Activated naive CD4-positive, alpha-beta T cell treated with anti-CD3 and anti-CD28 coated beads for 36 hours (primary cell): ENCODE measurements around the gene SMIM22. TPM values are rescaled to one million over a fixed set of nuclear protein-coding genes. Genes with fewer than 3 reads are reported as not detected.

Source experiments
- CTCF ChIA-PET: fragments of 350-600 bp; sonication (Branson Sonifier 250); formaldehyde crosslinking; loops from one replicate; lab custom pipeline; 2021; ENCODE audit warnings: antibody characterized with exemption; lab: Charles Lee
- DNase-seq: peaks from one replicate; pipeline ENCODE4 v3.0.0-alpha.2; 2020
- H3K27ac Mint-ChIP-seq: one replicate; pipeline ENCODE4 v1.8.0; 2021; ENCODE audit warnings: mild to moderate bottlenecking, mixed read lengths
- H3K27me3 Mint-ChIP-seq: one replicate; pipeline ENCODE4 v1.8.0; 2021; ENCODE audit warnings: low read depth, mixed read lengths
- H3K36me3 Mint-ChIP-seq: one replicate; pipeline ENCODE4 v1.8.0; 2021; ENCODE audit warnings: low read depth, mixed read lengths
- H3K4me1 Mint-ChIP-seq: one replicate; pipeline ENCODE4 v1.8.0; 2021; ENCODE audit warnings: low read depth, mixed read lengths
- H3K4me3 Mint-ChIP-seq: one replicate; pipeline ENCODE4 v1.8.0; 2021; ENCODE audit warnings: mild to moderate bottlenecking, moderate library complexity, mixed read lengths
- H3K9me3 Mint-ChIP-seq: one replicate; pipeline ENCODE4 v1.8.0; 2021; ENCODE audit warnings: mixed read lengths
- intact Hi-C: fragments of 100-400 bp; cut with micrococcal nuclease; formaldehyde crosslinking; loops from one replicate; pipeline ENCODE4 v1.15.1; 2023
- total RNA-seq, 2 experiments: library from RNA; stranded (reverse); gene quantifications; one replicate each; pipeline ENCODE4 v1.2.3, GENCODE V29; 2021

Gene SMIM22
- total RNA-seq, 2 experiments from 2014 or later, result not detected

GRCh38 chr16:4837733-4838501 is 42.7 kb downstream of the SMIM22 start:
- H3K27ac Mint-ChIP-seq, result no peak overlapping the region
- H3K9me3 Mint-ChIP-seq, result no peaks in the 10 kb centered on the region
- H3K36me3 Mint-ChIP-seq, result peaks cover 28% of the 10 kb centered on the region
- CTCF ChIA-PET, result no interaction called here
- DNase-seq, result no peak
- no peaks in the 10 kb centered on the region for H3K27me3 Mint-ChIP-seq
- intact Hi-C loops, result no loop called here
- H3K4me1 Mint-ChIP-seq, result peaks cover 9% of the 10 kb centered on the region
- no peak overlapping the region for H3K4me3 Mint-ChIP-seq

DNA sequence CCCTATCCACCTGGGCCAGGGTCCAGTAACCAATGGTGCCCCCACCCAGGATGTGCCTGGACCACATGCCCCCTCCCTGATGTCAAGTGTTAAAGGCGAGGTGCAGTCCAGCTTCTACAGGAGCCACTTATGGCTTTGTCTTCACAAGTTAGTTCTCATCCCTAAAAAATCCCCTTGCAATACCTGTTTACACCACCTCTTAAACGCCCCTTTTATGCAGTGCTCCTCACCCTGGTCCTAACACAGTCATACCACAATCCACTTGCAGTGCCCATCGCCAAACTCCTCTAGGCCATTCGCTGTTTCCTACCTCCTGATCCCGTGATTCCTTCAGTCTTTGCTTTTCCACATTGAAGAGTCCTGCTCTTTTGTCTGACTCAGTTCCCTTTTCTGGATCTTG is 44.8 kb downstream of the SMIM22 start:
- intact Hi-C loops, result no loop called here

GRCh38 chr16:4840984-4841383 is 45.8 kb downstream of the SMIM22 start:
- Mint-ChIP-seq H3K27me3 (no peaks in the 10 kb centered on the region), H3K9me3 (no peaks in the 10 kb centered on the region), H3K36me3 (peaks cover 45% of the 10 kb centered on the region), H3K4me3 (no peak overlapping the region), H3K4me1 (peaks cover 16% of the 10 kb centered on the region), H3K27ac (no peak overlapping the region)
- no peak for DNase-seq
- CTCF ChIA-PET, result interaction anchor here (0.6 kb wide), 1 partner anchor 650 kb away, joined by 5 read pairs; no protein-coding TSS in a partner anchor
- intact Hi-C loops, result no loop called here

More for the DNA sequence above, 44.8 kb downstream of the SMIM22 start:
- no peak for DNase-seq
- Mint-ChIP-seq H3K36me3 (peaks cover 38% of the 10 kb centered on the region), H3K4me1 (peaks cover 7% of the 10 kb centered on the region), H3K4me3 (no peak overlapping the region), H3K9me3 (no peaks in the 10 kb centered on the region), H3K27ac (no peak overlapping the region), H3K27me3 (no peaks in the 10 kb centered on the region)
- CTCF ChIA-PET, result no interaction called here

Other genes starting within 250 kb of the SMIM22 start
- gene C16orf96, start 239.0 kb upstream of the SMIM22 start, total RNA-seq, result under 1 TPM; 0.07 to 0.30 TPM
- gene UBALD1, start 180.5 kb upstream of the SMIM22 start, total RNA-seq, result 1 to 10 TPM; 8.5 to 9.3 TPM
- 10 to 100 TPM; 46.3 to 48.8 TPM for gene MGRN1, start 170.5 kb upstream of the SMIM22 start, total RNA-seq
- 10 to 100 TPM; 20.0 to 20.7 TPM for gene NUDT16L1, start 101.8 kb upstream of the SMIM22 start, total RNA-seq
- gene ANKS3, start 61.1 kb upstream of the SMIM22 start, total RNA-seq, result 10 to 100 TPM in 1 of 2 experiments, 1 to 10 TPM in 1; 8.2 to 11.7 TPM
- gene DNAAF8, start 60.8 kb upstream of the SMIM22 start, total RNA-seq, result under 1 TPM in 1 of 2 experiments, not detected in 1; 0.07 TPM
- 10 to 100 TPM in 1 of 2 experiments, 1 to 10 TPM in 1; 8.9 to 11.2 TPM for gene ZNF500, start 28.2 kb upstream of the SMIM22 start, total RNA-seq
- gene SEPTIN12, start 7.0 kb upstream of the SMIM22 start, total RNA-seq, result not detected
- 1 to 10 TPM; 2.0 to 4.0 TPM for gene ROGDI, start 7.3 kb downstream of the SMIM22 start, total RNA-seq
- gene GLYR1, start 51.9 kb downstream of the SMIM22 start, total RNA-seq, result 10 to 100 TPM; 62.2 to 65.0 TPM
- gene UBN1, start 52.1 kb downstream of the SMIM22 start, total RNA-seq, result 10 to 100 TPM; 26.7 to 28.1 TPM
- under 1 TPM in 1 of 2 experiments, not detected in 1; 0.07 TPM for gene PPL, start 141.8 kb downstream of the SMIM22 start, total RNA-seq
- not detected for gene SEC14L5, start 163.0 kb downstream of the SMIM22 start, total RNA-seq
- 1 to 10 TPM; 5.8 to 7.9 TPM for gene NAGPA, start 238.6 kb downstream of the SMIM22 start, total RNA-seq